Measurements from ENCODE around the gene SCML1.

DNA sequence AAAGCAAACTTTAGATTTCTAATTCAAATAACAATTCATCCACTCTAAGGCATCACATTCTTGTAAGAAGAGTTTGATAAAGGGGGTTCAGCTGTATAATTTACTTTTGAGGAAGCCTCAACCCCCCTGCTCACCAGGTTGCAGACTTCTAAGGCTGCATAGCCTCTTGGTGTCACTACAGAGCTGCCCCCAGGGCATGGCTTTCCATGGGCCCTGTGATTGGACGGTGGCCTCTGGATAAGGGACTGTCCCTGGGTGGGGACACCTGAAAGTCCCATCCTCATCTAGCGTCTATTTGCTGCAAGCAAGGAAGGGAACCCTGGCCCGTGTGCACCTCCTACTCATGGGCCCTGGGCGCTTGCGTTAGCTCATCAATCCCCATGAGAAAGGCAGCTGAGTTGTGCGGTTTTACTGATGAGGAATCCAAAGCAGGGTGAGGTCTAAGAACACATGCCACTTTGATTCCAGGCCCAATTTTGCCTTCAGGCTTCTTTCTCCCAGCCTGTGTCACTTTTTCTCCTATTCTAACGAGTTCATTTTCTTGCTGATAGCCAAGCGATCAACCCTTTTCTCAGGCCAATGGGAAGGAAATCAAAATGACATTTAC is 51.8 kb downstream of the SCML1 start:
- TF ChIP-seq, protein P1, sequence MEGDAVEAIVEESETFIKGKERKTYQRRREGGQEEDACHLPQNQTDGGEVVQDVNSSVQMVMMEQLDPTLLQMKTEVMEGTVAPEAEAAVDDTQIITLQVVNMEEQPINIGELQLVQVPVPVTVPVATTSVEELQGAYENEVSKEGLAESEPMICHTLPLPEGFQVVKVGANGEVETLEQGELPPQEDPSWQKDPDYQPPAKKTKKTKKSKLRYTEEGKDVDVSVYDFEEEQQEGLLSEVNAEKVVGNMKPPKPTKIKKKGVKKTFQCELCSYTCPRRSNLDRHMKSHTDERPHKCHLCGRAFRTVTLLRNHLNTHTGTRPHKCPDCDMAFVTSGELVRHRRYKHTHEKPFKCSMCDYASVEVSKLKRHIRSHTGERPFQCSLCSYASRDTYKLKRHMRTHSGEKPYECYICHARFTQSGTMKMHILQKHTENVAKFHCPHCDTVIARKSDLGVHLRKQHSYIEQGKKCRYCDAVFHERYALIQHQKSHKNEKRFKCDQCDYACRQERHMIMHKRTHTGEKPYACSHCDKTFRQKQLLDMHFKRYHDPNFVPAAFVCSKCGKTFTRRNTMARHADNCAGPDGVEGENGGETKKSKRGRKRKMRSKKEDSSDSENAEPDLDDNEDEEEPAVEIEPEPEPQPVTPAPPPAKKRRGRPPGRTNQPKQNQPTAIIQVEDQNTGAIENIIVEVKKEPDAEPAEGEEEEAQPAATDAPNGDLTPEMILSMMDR (IDR thresholded peaks at IDR 0.05; ENCODE audit: low read depth, low read length, poor library complexity, severe bottlenecking): no peak
- TF ChIP-seq EZH2phosphoT487 (IDR thresholded peaks at IDR 0.05; ENCODE audit: borderline replicate concordance, low read length): no peak
